ENCODE data around the gene RPS19.

RPS19 gene

GRCh38 chr19:41879670-41880328 is 19.7 kb downstream of the RPS19 start:
- no peak for DNase-seq

GRCh38 chr19:41880329-41880708 is 20.3 kb downstream of the RPS19 start:
- DNase-seq: no peak

GRCh38 chr19:41882568-41883462 is 22.8 kb downstream of the RPS19 start, which contains the start of gene ARHGEF1:
Gene ARHGEF1, plus strand, starts transcription at chr19:41883184. Its CDS starts 4,899 bp downstream, at chr19:41888083.
- peak; percentile 55 to 57 for DNase-seq

GRCh38 chr19:41883463-41883820 is 23.4 kb downstream of the RPS19 start:
- no peak for DNase-seq

GRCh38 chr19:41883821-41884733 is 24.0 kb downstream of the RPS19 start:
- DNase-seq: peak; percentile 90 to 95

GRCh38 chr19:41886761-41887710 is 27.0 kb downstream of the RPS19 start:
- peak; percentile 77 to 78 for DNase-seq

- peak; percentile 79 to 81 for DNase-seq
These were observed 27.8 kb downstream of the RPS19 start for GRCh38 chr19:41887711-41888382.

- DNase-seq: no peak
These were observed 28.9 kb downstream of the RPS19 start for GRCh38 chr19:41888926-41889325.

- no peak for DNase-seq
These were observed 29.8 kb downstream of the RPS19 start for GRCh38 chr19:41889896-41890295.

GRCh38 chr19:41890936-41891335 is 30.9 kb downstream of the RPS19 start:
- DNase-seq: no peak

- no peak for DNase-seq
These were observed 32.3 kb downstream of the RPS19 start for GRCh38 chr19:41892173-41892902.

- DNase-seq: no peak
These were observed 33.8 kb downstream of the RPS19 start for GRCh38 chr19:41893899-41894298.

- no peak for DNase-seq
These were observed 34.3 kb downstream of the RPS19 start for GRCh38 chr19:41894350-41894749.

GRCh38 chr19:41895745-41896580 is 35.9 kb downstream of the RPS19 start:
- no peak for DNase-seq

- DNase-seq: no peak
These were observed 36.5 kb downstream of the RPS19 start for GRCh38 chr19:41896581-41896942.

GRCh38 chr19:41897181-41897580 is 37.1 kb downstream of the RPS19 start:
- DNase-seq: no peak

- no peak for DNase-seq
These were observed 37.8 kb downstream of the RPS19 start for GRCh38 chr19:41897820-41898219.

- no peak for DNase-seq
These were observed 38.2 kb downstream of the RPS19 start for GRCh38 chr19:41898235-41898634.

GRCh38 chr19:41901707-41902360 is 41.8 kb downstream of the RPS19 start:
- DNase-seq: no peak

Data from CD4-positive, alpha-beta T cell treated with Interleukin-1 beta for 1 hour (primary cell).